Left lung (tissue), 10 donors: ENCODE data around the gene MYL5. TPM values are rescaled to one million over a fixed set of nuclear protein-coding genes. Genes with fewer than 3 reads are reported as not detected.

Experiments used
- ATAC-seq: fragments of 200-7000 bp; cut with Tn5 transposase; one replicate; pipeline ENCODE4 v1.9.1; 2020; ENCODE audit warnings: moderate library complexity
- DNase-seq, 4 donors: peaks; one replicate each; pipeline ENCODE4 v3.0.0-alpha.2; 2013 to 2020
- H3K27ac ChIP-seq, 2 donors: fragments of 200-600 bp; sonication (generic) in 1 of 2; one replicate each; pipeline versions ENCODE4 v1.5.0 to v1.8.0; 2020 to 2021
- H3K27me3 ChIP-seq, 2 donors: fragments of 200-600 bp; sonication (generic) in 1 of 2; one replicate each; pipeline versions ENCODE4 v1.5.0 to v1.8.0; 2020 to 2021
- H3K36me3 ChIP-seq, 2 donors: fragments of 200-600 bp; sonication (generic) in 1 of 2; one replicate each; pipeline versions ENCODE4 v1.5.0 to v1.8.0; 2020 to 2021
- H3K4me1 ChIP-seq, 2 donors: fragments of 200-600 bp; one replicate each; pipeline ENCODE4 v1.8.0; 2021
- H3K4me3 ChIP-seq, 2 donors: fragments of 200-600 bp; sonication (generic) in 1 of 2; one replicate each; pipeline versions ENCODE4 v1.5.0 to v1.8.0; 2020 to 2021; ENCODE audit warnings: mild to moderate bottlenecking in 1 of 2
- H3K9me3 ChIP-seq, 2 donors: fragments of 200-600 bp; sonication (generic) in 1 of 2; one replicate each; pipeline versions ENCODE4 v1.5.0 to v1.8.0; 2020 to 2021
- CTCF ChIP-seq, 2 donors: fragments of 200-600 bp; sonication (generic) in 1 of 2; IDR thresholded peaks; one replicate each; pipeline versions ENCODE4 v1.5.0 to v1.8.0; 2021; ENCODE audit warnings: antibody characterized with exemption in 2 of 2
- intact Hi-C, 2 donors: fragments of 100-400 bp; cut with DNase I; formaldehyde crosslinking; loops; one replicate each; pipeline versions ENCODE4 v1.11.2 to v1.14.2; 2022
- polyA plus RNA-seq, 6 donors: library from polyadenylated mRNA; unstranded; fragments of 120-200 nt; gene quantifications; one replicate each; pipeline ENCODE4 v1.2.1, GENCODE V29; 2013; ENCODE audit not compliant: insufficient read length in 6 of 6
- total RNA-seq, 2 donors: library from RNA; stranded (reverse); fragmentation: NEBNext Ultra II Directional; extraction: Animal tissue kit (Norgen Biotek cat#: 25700); gene quantifications; one replicate each; pipeline ENCODE4 v1.2.1, GENCODE V29; 2021
- donor health status: DM: no; HTN: yes; CAD: no.
- donor health status: DM: no; HTN: no; CAD: no.

MYL5 gene
- total and polyA plus RNA-seq, 8 donors: 7.8 to 23.2 (median 17.5) TPM

GRCh38 chr4:648579-649292 lies 25.6 kb upstream of the MYL5 start:
- Histone ChIP-seq H3K4me1 (no peaks in the 10 kb centered on the region), H3K27me3 (peaks cover 8 to 85% of the 10 kb centered on the region in 2 donors), H3K27ac (no peak overlapping the region), H3K4me3 (no peak overlapping the region), H3K36me3 (no peaks in the 10 kb centered on the region), H3K9me3 (peaks cover 0 to 3% of the 10 kb centered on the region in 2 donors)
- TF ChIP-seq CTCF (IDR thresholded peaks at IDR 0.05): no peak
- intact Hi-C loops: no loop called here
- ATAC-seq (no peak), DNase-seq (peak in 1 of 4 donors; percentile 73)

GRCh38 chr4:649293-649625 lies 25.1 kb upstream of the MYL5 start:
- Histone ChIP-seq H3K27ac (no peak overlapping the region), H3K27me3 (peaks cover 8 to 90% of the 10 kb centered on the region in 2 donors), H3K9me3 (peaks cover 0 to 3% of the 10 kb centered on the region in 2 donors), H3K36me3 (no peaks in the 10 kb centered on the region), H3K4me3 (no peak overlapping the region), H3K4me1 (no peaks in the 10 kb centered on the region)
- no peak for DNase-seq
- no peak for TF ChIP-seq CTCF (IDR thresholded peaks at IDR 0.05)
- ATAC-seq: no peak
- intact Hi-C loops: no loop called here

- peaks cover 8 to 90% of the 10 kb centered on the region in 2 donors for H3K27me3 ChIP-seq
- intact Hi-C loops: no loop called here
- peak in 1 of 4 donors; percentile 61 for DNase-seq
Observed at GRCh38 chr4:649751-650310, 24.5 kb upstream of the MYL5 start.

GRCh38 chr4:650461-650860 lies 23.9 kb upstream of the MYL5 start:
- intact Hi-C loops: no loop called here
- H3K4me1 ChIP-seq: no peaks in the 10 kb centered on the region
- H3K36me3 ChIP-seq: no peaks in the 10 kb centered on the region
- DNase-seq (peak in 1 of 4 donors; percentile 59), ATAC-seq (no peak)
- no peak for TF ChIP-seq CTCF (IDR thresholded peaks at IDR 0.05)
- no peaks in the 10 kb centered on the region for H3K9me3 ChIP-seq
- H3K27ac ChIP-seq: no peak overlapping the region
- peaks cover 8 to 95% of the 10 kb centered on the region in 2 donors for H3K27me3 ChIP-seq
- no peak overlapping the region for H3K4me3 ChIP-seq

More at GRCh38 chr4:649751-650310, 24.5 kb upstream of the MYL5 start:
- H3K4me3 ChIP-seq: no peak overlapping the region
- ATAC-seq: no peak
- no peak for TF ChIP-seq CTCF (IDR thresholded peaks at IDR 0.05)
- H3K4me1 ChIP-seq: no peaks in the 10 kb centered on the region
- H3K36me3 ChIP-seq: no peaks in the 10 kb centered on the region
- no peak overlapping the region for H3K27ac ChIP-seq
- H3K9me3 ChIP-seq: no peaks in the 10 kb centered on the region

- no peaks in the 10 kb centered on the region for H3K4me1 ChIP-seq
- no peaks in the 10 kb centered on the region for H3K9me3 ChIP-seq
- H3K36me3 ChIP-seq: no peaks in the 10 kb centered on the region
- peak; percentile 49 for ATAC-seq
- peak in 1 of 4 donors; percentile 75 for DNase-seq
- H3K27ac ChIP-seq: no peak overlapping the region
- H3K27me3 ChIP-seq: peaks cover 8 to 98% of the 10 kb centered on the region in 2 donors
- intact Hi-C loops: no loop called here
- no peak for TF ChIP-seq CTCF (IDR thresholded peaks at IDR 0.05)
- no peak overlapping the region for H3K4me3 ChIP-seq
Observed at GRCh38 chr4:650951-651883, 23.1 kb upstream of the MYL5 start.
